Suprapubic skin (tissue), 3 donors: ENCODE measurements around the gene SBNO2.

Experiments
- CTCF ChIP-seq, 2 donors: fragments of 200-600 bp in 1 of 2; fragments of 450-650 bp in 1 of 2; sonication (generic) in 1 of 2; IDR thresholded peaks; one replicate each; pipeline ENCODE4 v1.5.1; 2016 to 2019; ENCODE audit warnings: antibody characterized with exemption in 2 of 2, mild to moderate bottlenecking in 1 of 2, moderate library complexity in 1 of 2
- POLR2A ChIP-seq, 2 donors: fragments of 450-650 bp; IDR thresholded peaks; one replicate each; pipeline ENCODE4 v1.6.1; 2017; ENCODE audit warnings: antibody characterized with exemption in 2 of 2, mild to moderate bottlenecking in 2 of 2, moderate library complexity in 2 of 2

GRCh38 chr19:1111641-1112267, 62.3 kb downstream of the SBNO2 start:
- TF ChIP-seq CTCF (IDR thresholded peaks at IDR 0.05) (no peak), POLR2A (IDR thresholded peaks at IDR 0.05) (no peak)
